Lower lobe of right lung (tissue), 2 donors: ENCODE measurements around the gene RPTOR. TPM values are rescaled to one million over a fixed set of nuclear protein-coding genes. Genes with fewer than 3 reads are reported as not detected.

Experiments
- ATAC-seq, 2 donors: fragments of 200-7000 bp; cut with Tn5 transposase; one replicate each; pipeline ENCODE4 v1.9.1; 2020 to 2022; ENCODE audit warnings: mild to moderate bottlenecking in 2 of 2, moderate library complexity in 2 of 2
- DNase-seq: peaks from one replicate; pipeline ENCODE4 v3.0.0-alpha.2; 2020
- H3K27ac ChIP-seq: fragments of 200-600 bp; one replicate; pipeline ENCODE4 v1.8.0; 2022
- H3K27me3 ChIP-seq: fragments of 200-600 bp; one replicate; pipeline ENCODE4 v1.8.0; 2022; ENCODE audit warnings: low read depth
- H3K36me3 ChIP-seq: fragments of 200-600 bp; one replicate; pipeline ENCODE4 v1.8.0; 2022; ENCODE audit warnings: mild to moderate bottlenecking
- H3K4me1 ChIP-seq: fragments of 200-600 bp; one replicate; pipeline ENCODE4 v1.8.0; 2022
- H3K4me3 ChIP-seq: fragments of 200-600 bp; one replicate; pipeline ENCODE4 v1.8.0; 2022; ENCODE audit warnings: mild to moderate bottlenecking
- H3K9me3 ChIP-seq: fragments of 200-600 bp; one replicate; pipeline ENCODE4 v1.8.0; 2022
- CTCF ChIP-seq: fragments of 200-600 bp; IDR thresholded peaks from one replicate; pipeline ENCODE4 v1.8.0; 2022; ENCODE audit warnings: antibody characterized with exemption, mild to moderate bottlenecking
- intact Hi-C: fragments of 100-400 bp; cut with DNase I; formaldehyde crosslinking; loops from one replicate; pipeline ENCODE4 v1.11.0; 2022
- total RNA-seq: library from RNA; stranded (reverse); fragmentation: NEBNext Ultra II Directional; extraction: Animal tissue kit (Norgen Biotek cat#: 25700); gene quantifications from one replicate; pipeline ENCODE4 v1.2.1, GENCODE V29; 2021
- donor health status: DM: no; HTN: yes; CAD: no; lungs with severe emphysema.

RPTOR gene
- total RNA-seq, 1 donor from 2014 or later = 34.0 TPM

- Histone ChIP-seq H3K4me1 (peaks cover 15% of the 10 kb centered on the region), H3K9me3 (no peaks in the 10 kb centered on the region), H3K27ac (no peak overlapping the region), H3K4me3 (no peak overlapping the region), H3K36me3 (peaks cover 5% of the 10 kb centered on the region), H3K27me3 (no peaks in the 10 kb centered on the region)
- TF ChIP-seq CTCF = no peak
- intact Hi-C loops = no loop called here
- DNase-seq (no peak), ATAC-seq (no peak)
Observed at GRCh38 chr17:80936723-80937122, 392.1 kb downstream of the RPTOR start.

GRCh38 chr17:80937462-80938381, 393.1 kb downstream of the RPTOR start:
- Histone ChIP-seq H3K27ac (peak overlapping the region; percentile 10), H3K27me3 (no peaks in the 10 kb centered on the region), H3K36me3 (peaks cover 5% of the 10 kb centered on the region), H3K9me3 (no peaks in the 10 kb centered on the region), H3K4me3 (no peak overlapping the region), H3K4me1 (peaks cover 25% of the 10 kb centered on the region)
- intact Hi-C loops = no loop called here
- TF ChIP-seq CTCF = no peak
- ATAC-seq (no peak), DNase-seq (no peak)

GRCh38 chr17:80938556-80938955, 393.9 kb downstream of the RPTOR start:
- H3K4me1 ChIP-seq = peaks cover 30% of the 10 kb centered on the region
- no peak for ATAC-seq
- intact Hi-C loops = no loop called here

DNA sequence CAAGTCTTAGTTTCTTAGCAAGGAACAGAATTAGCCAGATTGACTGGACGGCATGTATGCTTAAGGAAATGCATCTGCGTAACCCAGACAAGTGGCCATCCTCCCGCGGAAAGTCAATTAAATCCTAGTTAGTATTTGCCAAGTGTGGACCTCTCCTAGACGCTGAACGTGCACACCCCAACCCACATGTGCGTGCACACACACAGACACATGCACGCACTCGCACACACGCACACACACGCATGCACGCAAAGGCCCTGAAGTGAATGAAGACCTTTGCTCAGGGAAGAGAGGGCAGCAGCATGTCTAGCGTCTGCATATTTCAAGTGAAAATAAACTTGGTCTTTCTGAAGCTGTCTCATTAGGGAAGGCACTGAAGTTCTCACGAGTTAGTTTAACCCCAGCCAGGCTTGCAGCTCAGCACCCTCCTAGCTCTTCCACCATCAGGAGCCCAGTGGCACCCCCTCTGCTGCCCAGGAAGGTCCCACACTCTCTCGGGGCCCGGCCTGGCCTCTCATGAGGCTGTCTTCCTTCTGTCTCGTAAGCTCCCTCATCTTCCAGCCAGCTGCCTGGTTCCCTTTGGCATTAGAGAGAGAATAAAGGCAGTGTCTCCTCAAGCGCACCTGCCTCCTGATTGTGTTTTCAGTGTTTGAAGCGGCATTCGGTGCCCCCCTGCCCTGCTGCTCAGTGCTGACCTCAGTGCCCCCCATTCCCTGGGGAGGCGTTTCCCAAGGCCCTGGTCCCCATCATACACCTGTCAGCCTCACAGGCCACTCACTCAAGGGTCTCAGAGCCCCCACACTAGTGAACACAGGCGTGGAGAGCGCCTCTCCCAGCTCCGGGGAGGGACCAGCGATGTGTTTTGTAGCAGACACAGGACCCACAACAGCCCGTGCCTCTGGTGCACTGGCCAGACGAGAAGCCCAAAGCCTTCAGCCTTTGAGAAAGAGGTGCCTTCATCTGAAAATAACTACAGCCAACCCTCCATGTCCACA, 394.8 kb downstream of the RPTOR start:
- Histone ChIP-seq H3K4me1 (peaks cover 30% of the 10 kb centered on the region), H3K9me3 (no peaks in the 10 kb centered on the region), H3K27ac (no peak overlapping the region), H3K4me3 (no peak overlapping the region), H3K36me3 (peaks cover 5% of the 10 kb centered on the region), H3K27me3 (no peaks in the 10 kb centered on the region)
- intact Hi-C loops = no loop called here
- ATAC-seq (no peak), DNase-seq (no peak)
- no peak for TF ChIP-seq CTCF

More at GRCh38 chr17:80938556-80938955, 393.9 kb downstream of the RPTOR start:
- Histone ChIP-seq H3K9me3 (no peaks in the 10 kb centered on the region), H3K27ac (peak overlapping the region; percentile 10), H3K27me3 (no peaks in the 10 kb centered on the region), H3K36me3 (peaks cover 5% of the 10 kb centered on the region), H3K4me3 (no peak overlapping the region)
- no peak for TF ChIP-seq CTCF
- DNase-seq = no peak
